Neuronal stem cell (in vitro differentiated cells): ENCODE data around the gene VSX2.
A peak's percentile ranks its signal among the peaks of the same experiment; 100 is the strongest.

Source experiments
- DNase-seq: peaks from one replicate; pipeline ENCODE4 v3.0.0-alpha.2; 2013; ENCODE audit warnings: low spot score
- H2AFZ ChIP-seq: one replicate; pipeline ENCODE4 v1.6.1; 2013; ENCODE audit warnings: mild to moderate bottlenecking, low read length, inconsistent platforms
- H2AK5ac ChIP-seq: 2 replicates; pipeline ENCODE4 v1.6.1; 2013; ENCODE audit warnings: low read depth, mild to moderate bottlenecking, inconsistent platforms, low read length, moderate library complexity, mixed read lengths
- H2BK120ac ChIP-seq: 2 replicates; pipeline ENCODE4 v1.6.1; 2013; ENCODE audit warnings: low read depth, mild to moderate bottlenecking, inconsistent platforms, low read length, moderate library complexity, mixed read lengths
- H2BK12ac ChIP-seq: one replicate; pipeline ENCODE4 v1.6.1; 2013; ENCODE audit warnings: low read length, inconsistent platforms
- H2BK15ac ChIP-seq: 2 replicates; pipeline ENCODE4 v1.6.1; 2013; ENCODE audit warnings: mild to moderate bottlenecking, low read length, inconsistent platforms, mixed read lengths
- H2BK5ac ChIP-seq: one replicate; pipeline ENCODE4 v1.6.1; 2013; ENCODE audit warnings: inconsistent platforms, mild to moderate bottlenecking, low read length, moderate library complexity
- H3K14ac ChIP-seq: one replicate; pipeline ENCODE4 v1.6.1; 2013; ENCODE audit warnings: low read length, inconsistent platforms
- H3K18ac ChIP-seq: 2 replicates; pipeline ENCODE4 v1.6.1; 2013; ENCODE audit warnings: low read length, inconsistent platforms
- H3K23ac ChIP-seq: 2 replicates; pipeline ENCODE4 v1.6.1; 2013; ENCODE audit warnings: low read depth, mild to moderate bottlenecking, mixed read lengths, low read length, inconsistent platforms; ENCODE audit not compliant: poor library complexity
- H3K27ac ChIP-seq: replicated peaks from 3 replicates; pipeline ENCODE4 v1.5.1; 2013; ENCODE audit warnings: low read length, inconsistent platforms
- H3K27me3 ChIP-seq, 3 experiments: 2 replicates each; pipeline ENCODE4 v1.6.1; 2013; ENCODE audit warnings: low read length in 3 of 3, mild to moderate bottlenecking in 2 of 3, inconsistent platforms in 1 of 3, low read depth in 1 of 3, mixed read lengths in 1 of 3, moderate library complexity in 1 of 3; ENCODE audit not compliant: control insufficient read depth in 3 of 3, insufficient read depth in 3 of 3
- H3K36me3 ChIP-seq, 2 donors: replicated peaks in 1 of 2; 2 replicates each; pipeline ENCODE4 v1.6.1; 2013; ENCODE audit warnings: low read length in 2 of 2; ENCODE audit not compliant: control insufficient read depth in 2 of 2, insufficient read depth in 2 of 2
- H3K4ac ChIP-seq: 2 replicates; pipeline ENCODE4 v1.6.1; 2013; ENCODE audit warnings: inconsistent platforms, mild to moderate bottlenecking, low read length, moderate library complexity
- H3K4me1 ChIP-seq, 2 donors: 1 replicate in 1 of 2; 2 replicates in 1 of 2; pipeline ENCODE4 v1.6.1; 2013; ENCODE audit warnings: low read length in 2 of 2, low read depth in 1 of 2; ENCODE audit not compliant: control insufficient read depth in 2 of 2, insufficient read depth in 1 of 2
- H3K4me2 ChIP-seq: one replicate; pipeline ENCODE4 v1.6.1; 2013; ENCODE audit warnings: mild to moderate bottlenecking, low read length, inconsistent platforms; ENCODE audit not compliant: insufficient read depth, poor library complexity, severe bottlenecking
- H3K4me3 ChIP-seq, 2 donors: 2 replicates each; pipeline ENCODE4 v1.5.1; 2013; ENCODE audit warnings: low read length in 2 of 2, mild to moderate bottlenecking in 2 of 2, inconsistent platforms in 1 of 2, moderate library complexity in 1 of 2
- H3K79me1 ChIP-seq: one replicate; pipeline ENCODE4 v1.6.1; 2013; ENCODE audit warnings: low read depth, mild to moderate bottlenecking, inconsistent platforms, low read length, moderate library complexity
- H3K9ac ChIP-seq: one replicate; pipeline ENCODE4 v1.6.1; 2013; ENCODE audit warnings: mild to moderate bottlenecking, low read depth, low read length, inconsistent platforms; ENCODE audit not compliant: poor library complexity
- H3K9me3 ChIP-seq, 2 donors: replicated peaks in 1 of 2; 2 replicates each; pipeline versions ENCODE3 to v1.6.1; 2013; ENCODE audit warnings: low read length in 2 of 2, mild to moderate bottlenecking in 2 of 2, inconsistent platforms in 1 of 2, low read depth in 1 of 2, mixed read lengths in 1 of 2, moderate library complexity in 1 of 2; ENCODE audit not compliant: control insufficient read depth in 2 of 2, insufficient read depth in 1 of 2
- H4K8ac ChIP-seq: one replicate; pipeline ENCODE4 v1.6.1; 2013; ENCODE audit warnings: low read depth, mild to moderate bottlenecking, inconsistent platforms, low read length, moderate library complexity
- H4K91ac ChIP-seq: one replicate; pipeline ENCODE4 v1.6.1; 2013; ENCODE audit warnings: low read length, low read depth, mild to moderate bottlenecking, inconsistent platforms; ENCODE audit not compliant: poor library complexity
- WGBS, 2 donors: extraction: QIAGEN DNeasy Blood & Tissue Kit; methylation state at CpG; one replicate each; pipeline ENCODE4 v1.1.7; 2013; ENCODE audit warnings: missing lambda C conversion rate in 2 of 2, mixed read lengths in 1 of 2; ENCODE audit not compliant: insufficient read length in 2 of 2, insufficient replicate concordance in 1 of 2; ENCODE audit errors: extremely low coverage in 2 of 2; 5-methylcytosine and 5-hydroxymethylcytosine counted together

The VSX2 gene

DNA sequence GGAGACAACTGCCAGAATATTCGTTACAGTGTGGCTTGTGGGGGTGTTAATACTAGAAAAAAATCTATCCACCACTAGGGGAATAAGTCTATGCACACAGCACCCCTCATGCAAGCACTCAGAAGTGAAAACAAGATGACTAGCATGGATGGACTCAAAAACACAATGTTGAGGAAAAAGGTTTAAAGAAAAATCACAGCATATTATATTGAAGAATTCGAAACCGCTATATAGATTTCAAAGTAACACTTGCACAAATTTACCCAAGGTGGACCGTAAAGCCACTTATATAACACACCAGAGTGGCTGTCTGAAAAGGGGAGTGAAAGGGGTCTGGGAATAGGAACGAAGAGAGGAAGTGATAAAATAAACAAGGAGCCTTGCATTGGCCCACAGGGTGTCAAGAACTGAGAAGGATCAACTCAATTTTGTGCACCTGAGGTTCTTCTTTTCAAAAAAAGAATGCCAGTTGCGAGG lies 62.9 kb downstream of the VSX2 start:
- Histone ChIP-seq H3K36me3 (peaks cover 10 to 32% of the 10 kb centered on the region in 2 donors), H3K27ac (peak overlapping the region; percentile 72), H2BK120ac (no peak overlapping the region), H3K4me3 (peak overlapping the region; percentile 83 to 98), H3K4me2 (peak overlapping the region; percentile 72), H3K9me3 (no peaks in the 10 kb centered on the region), H2BK12ac (no peak overlapping the region), H2AFZ (peak overlapping the region; percentile 92), H3K4me1 (peaks cover 4 to 12% of the 10 kb centered on the region in 2 donors), H3K14ac (no peak overlapping the region), H2AK5ac (no peak overlapping the region), H2BK15ac (no peak overlapping the region), H3K18ac (peak overlapping the region; percentile 98), H4K91ac (no peak overlapping the region), H3K4ac (no peak overlapping the region), H3K9ac (peak overlapping the region; percentile 91), H3K23ac (no peak overlapping the region), H3K79me1 (peaks cover 5% of the 10 kb centered on the region), H3K27me3 (no peaks in the 10 kb centered on the region), H2BK5ac (no peak overlapping the region), H4K8ac (no peak overlapping the region)
- WGBS, 2 donors: no CpG with 5 or more reads among the region's 6 CpGs
- DNase-seq: no peak

DNA sequence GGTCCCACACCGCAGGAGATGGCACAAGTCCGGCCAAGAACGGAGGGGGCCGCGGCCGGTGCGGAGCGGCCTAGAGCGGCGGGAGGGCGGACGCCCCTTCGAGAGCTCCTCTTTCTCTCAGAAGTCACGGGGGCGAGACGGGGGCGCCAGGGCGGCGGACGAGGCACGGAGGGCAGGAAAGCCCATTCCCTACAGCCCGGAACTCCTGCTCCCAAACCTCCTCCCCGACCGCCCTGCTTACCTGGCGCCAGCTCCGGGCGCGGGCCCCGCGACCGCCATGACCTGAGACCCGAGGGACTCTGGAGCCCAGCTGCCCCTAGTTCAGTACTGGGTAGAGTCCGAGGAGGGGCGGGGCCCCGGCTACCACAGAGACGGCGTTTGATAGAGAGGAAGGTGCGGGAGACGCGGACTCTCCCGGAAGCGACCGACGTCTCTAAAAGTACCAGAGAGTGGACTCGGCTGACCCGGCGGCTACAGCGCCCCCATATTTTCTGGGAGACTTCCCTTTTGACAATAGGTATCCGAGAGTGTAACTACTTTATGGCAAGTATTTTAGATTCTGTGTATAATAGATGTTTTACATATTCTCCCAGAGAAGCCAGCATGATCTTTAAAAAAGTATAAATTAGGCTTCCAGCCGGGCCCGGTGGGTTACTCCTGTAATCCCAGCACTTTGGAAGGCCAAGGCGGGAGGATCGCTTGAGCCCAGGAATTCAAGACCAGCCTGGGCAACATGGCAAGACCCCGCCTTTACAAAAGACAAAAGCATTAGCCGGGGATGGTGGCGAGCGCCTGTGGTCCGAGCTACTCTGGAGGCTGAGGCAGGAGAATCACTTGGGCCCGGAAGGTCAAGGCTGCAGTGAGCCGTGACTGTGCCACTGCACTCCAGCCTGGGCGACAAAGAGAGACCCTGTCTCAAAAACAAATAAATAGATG lies 63.7 kb downstream of the VSX2 start, which contains the start of gene ABCD4:
Gene ABCD4 (minus strand): TSS at position 301 of the 936 bp plus-strand sequence. CDS start 22 bp downstream, at position 279.
- Histone ChIP-seq H3K9ac (peak within 1 kb of the TSS; percentile 91), H3K4me1 (peaks cover 4 to 12% of the 10 kb centered on the region in 2 donors), H3K23ac (peak within 1 kb of the TSS; percentile 96), H3K4me2 (peak within 1 kb of the TSS; percentile 72), H2BK15ac (no peak within 1 kb of the TSS), H4K91ac (no peak within 1 kb of the TSS), H2BK120ac (no peak within 1 kb of the TSS), H3K4ac (peak within 1 kb of the TSS; percentile 23), H3K9me3 (no peaks in the 10 kb centered on the region), H3K36me3 (peaks cover 7 to 25% of the 10 kb centered on the region in 2 donors), H2AFZ (peak within 1 kb of the TSS; percentile 92), H2BK12ac (no peak within 1 kb of the TSS), H3K18ac (peak within 1 kb of the TSS; percentile 98), H3K27ac (peak within 1 kb of the TSS; percentile 72), H3K14ac (no peak within 1 kb of the TSS), H2BK5ac (no peak within 1 kb of the TSS), H3K4me3 (peak within 1 kb of the TSS; percentile 83 to 98), H3K79me1 (peaks cover 3% of the 10 kb centered on the region), H2AK5ac (no peak within 1 kb of the TSS), H3K27me3 (no peaks in the 10 kb centered on the region), H4K8ac (no peak within 1 kb of the TSS)
- WGBS, 2 donors: no CpG with 5 or more reads among the region's 61 CpGs
- peak; percentile 90 for DNase-seq

DNA sequence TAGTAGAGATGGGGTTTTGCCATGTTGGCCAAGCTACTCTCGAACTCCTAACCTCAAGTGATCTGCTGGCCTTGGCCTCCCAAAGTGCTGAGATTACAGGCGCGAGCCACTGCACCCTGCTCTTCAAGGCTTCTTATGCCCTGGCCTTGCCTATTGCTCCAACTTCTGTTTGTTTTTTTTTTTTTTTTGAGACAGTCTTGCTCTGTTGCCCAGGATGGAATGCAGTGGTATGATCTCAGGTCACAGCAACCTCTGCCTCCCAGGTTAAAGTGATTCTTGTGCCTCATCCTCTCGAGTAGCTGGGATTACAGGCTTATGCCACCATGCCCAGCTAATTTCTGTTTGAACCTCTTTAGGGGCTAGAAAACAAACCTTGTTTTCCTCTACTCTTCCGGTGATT lies 69.4 kb downstream of the VSX2 start:
- Histone ChIP-seq H3K18ac (no peak overlapping the region), H4K8ac (no peak overlapping the region), H4K91ac (no peak overlapping the region), H2BK12ac (no peak overlapping the region), H2AK5ac (no peak overlapping the region), H3K4me3 (no peak overlapping the region), H2AFZ (no peak overlapping the region), H3K27ac (no peak overlapping the region), H2BK120ac (no peak overlapping the region), H3K9ac (no peak overlapping the region), H3K36me3 (no peaks in the 10 kb centered on the region), H2BK5ac (no peak overlapping the region), H3K14ac (no peak overlapping the region), H3K9me3 (no peaks in the 10 kb centered on the region), H3K4me2 (no peak overlapping the region), H3K79me1 (no peaks in the 10 kb centered on the region), H3K4ac (no peak overlapping the region), H3K4me1 (no peaks in the 10 kb centered on the region), H3K27me3 (no peaks in the 10 kb centered on the region), H2BK15ac (no peak overlapping the region), H3K23ac (no peak overlapping the region)
- WGBS, 2 donors: no CpG with 5 or more reads among the region's 5 CpGs
- DNase-seq: no peak
